Vagina (tissue), 2 donors: ENCODE results near the gene ESRP2. TPM values are rescaled to one million over a fixed set of nuclear protein-coding genes. Genes with fewer than 3 reads are reported as not detected.

Source experiments
- DNase-seq, 2 donors: peaks; one replicate each; pipeline ENCODE4 v3.0.0-alpha.2; 2017; ENCODE audit errors: extremely low spot score in 2 of 2
- H3K27ac ChIP-seq: fragments of 200-600 bp; sonication (generic); one replicate; pipeline ENCODE4 v1.5.1; 2019
- H3K27me3 ChIP-seq: fragments of 200-600 bp; sonication (generic); one replicate; pipeline ENCODE4 v1.5.1; 2019
- H3K36me3 ChIP-seq, 2 donors: fragments of 200-600 bp; sonication (generic); one replicate each; pipeline ENCODE4 v1.5.1; 2017 to 2019
- H3K4me1 ChIP-seq: fragments of 200-600 bp; sonication (generic); one replicate; pipeline ENCODE4 v1.5.1; 2019
- H3K4me3 ChIP-seq, 2 donors: fragments of 200-600 bp; sonication (generic); 1 replicate in 1 of 2; 2 replicates in 1 of 2; pipeline ENCODE4 v1.5.1; 2016 to 2019
- H3K9me3 ChIP-seq: fragments of 200-600 bp; sonication (generic); one replicate; pipeline ENCODE4 v1.5.1; 2019
- POLR2A ChIP-seq, 2 donors: fragments of 450-650 bp; IDR thresholded peaks; one replicate each; pipeline ENCODE4 v1.6.1; 2017; ENCODE audit warnings: antibody characterized with exemption in 2 of 2, mild to moderate bottlenecking in 2 of 2, moderate library complexity in 2 of 2
- POLR2AphosphoS5 ChIP-seq, 2 donors: sonication (generic); formaldehyde crosslinking; IDR thresholded peaks; one replicate each; pipeline ENCODE4 v1.9.0; 2017; ENCODE audit warnings: antibody characterized with exemption in 2 of 2, mild to moderate bottlenecking in 2 of 2, low read depth in 1 of 2; ENCODE audit not compliant: insufficient read depth in 1 of 2
- intact Hi-C: fragments of 100-400 bp; cut with DNase I; formaldehyde crosslinking; loops from one replicate; pipeline ENCODE4 v1.15.1; 2023
- total RNA-seq: library from RNA; depleted of rRNA; stranded (reverse); fragments of >200 nt; gene quantifications from one replicate; pipeline ENCODE4 v1.2.3, GENCODE V29; 2016
- TF ChIP-seq, protein P1 (sequence below), 3 experiments: fragments of 450-650 bp in 2 of 3; fragments of 200-600 bp in 1 of 3; sonication (generic) in 1 of 3; IDR thresholded peaks; one replicate each; pipeline ENCODE4 v1.5.1; 2017 to 2019; ENCODE audit warnings: antibody characterized with exemption in 3 of 3, mild to moderate bottlenecking in 2 of 3, moderate library complexity in 2 of 3

Gene ESRP2
- total RNA-seq, 1 donor from 2014 or later = 71.0 TPM

DNA sequence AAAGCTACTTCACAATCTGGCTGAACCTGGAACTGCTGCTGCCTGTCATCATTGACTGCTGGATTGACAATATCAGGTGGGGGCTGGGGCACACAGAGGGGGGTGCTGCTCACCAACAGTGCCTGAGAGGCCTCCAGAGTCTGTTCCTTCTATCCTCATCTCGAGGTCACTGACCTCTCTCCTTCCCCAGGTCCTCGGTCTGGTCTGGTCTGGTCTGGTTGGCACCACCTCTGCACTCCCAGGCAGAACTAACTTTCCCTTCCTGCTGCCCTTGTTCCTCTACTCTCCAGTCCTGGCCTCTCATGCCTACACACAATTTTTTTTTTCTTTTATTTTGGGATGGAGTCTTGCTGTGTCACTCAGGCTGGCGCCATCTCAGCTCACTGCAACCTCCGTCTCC lies 13.4 kb upstream of the ESRP2 start:
- no peaks in the 10 kb centered on the region for H3K27me3 ChIP-seq
- H3K9me3 ChIP-seq = no peaks in the 10 kb centered on the region
- TF ChIP-seq, protein P1, sequence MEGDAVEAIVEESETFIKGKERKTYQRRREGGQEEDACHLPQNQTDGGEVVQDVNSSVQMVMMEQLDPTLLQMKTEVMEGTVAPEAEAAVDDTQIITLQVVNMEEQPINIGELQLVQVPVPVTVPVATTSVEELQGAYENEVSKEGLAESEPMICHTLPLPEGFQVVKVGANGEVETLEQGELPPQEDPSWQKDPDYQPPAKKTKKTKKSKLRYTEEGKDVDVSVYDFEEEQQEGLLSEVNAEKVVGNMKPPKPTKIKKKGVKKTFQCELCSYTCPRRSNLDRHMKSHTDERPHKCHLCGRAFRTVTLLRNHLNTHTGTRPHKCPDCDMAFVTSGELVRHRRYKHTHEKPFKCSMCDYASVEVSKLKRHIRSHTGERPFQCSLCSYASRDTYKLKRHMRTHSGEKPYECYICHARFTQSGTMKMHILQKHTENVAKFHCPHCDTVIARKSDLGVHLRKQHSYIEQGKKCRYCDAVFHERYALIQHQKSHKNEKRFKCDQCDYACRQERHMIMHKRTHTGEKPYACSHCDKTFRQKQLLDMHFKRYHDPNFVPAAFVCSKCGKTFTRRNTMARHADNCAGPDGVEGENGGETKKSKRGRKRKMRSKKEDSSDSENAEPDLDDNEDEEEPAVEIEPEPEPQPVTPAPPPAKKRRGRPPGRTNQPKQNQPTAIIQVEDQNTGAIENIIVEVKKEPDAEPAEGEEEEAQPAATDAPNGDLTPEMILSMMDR (IDR thresholded peaks at IDR 0.05) = no peak
- TF ChIP-seq POLR2AphosphoS5 (IDR thresholded peaks at IDR 0.05; ENCODE audit: insufficient read depth in 1 of 2, low read depth in 1 of 2) = no peak
- TF ChIP-seq POLR2A (IDR thresholded peaks at IDR 0.05) = no peak
- DNase-seq = no peak
- H3K4me3 ChIP-seq = no peak overlapping the region
- intact Hi-C loops = no loop called here
- H3K4me1 ChIP-seq = peaks cover 36% of the 10 kb centered on the region
- H3K36me3 ChIP-seq = peaks cover 0 to 27% of the 10 kb centered on the region in 2 donors
- H3K27ac ChIP-seq = no peak overlapping the region

DNA sequence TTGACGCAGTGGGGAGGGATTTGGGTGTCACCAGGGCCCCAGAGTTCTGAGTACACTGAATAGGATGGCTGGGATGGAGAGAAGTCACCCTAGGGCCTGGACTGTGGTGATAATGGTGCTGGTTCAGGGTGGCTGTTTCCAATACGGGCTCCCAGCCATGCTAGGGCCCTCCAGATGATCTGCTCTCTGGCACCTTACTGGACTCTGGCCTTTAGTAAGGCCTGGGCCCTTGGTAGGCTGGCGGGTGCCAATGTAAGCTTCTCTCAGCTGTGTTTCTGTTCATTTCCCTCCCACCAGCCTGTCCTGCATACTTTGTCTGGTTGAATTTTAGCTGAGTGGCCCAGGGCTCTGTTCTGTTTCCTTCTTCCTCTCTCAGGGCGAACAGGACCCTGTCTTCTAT lies 12.0 kb upstream of the ESRP2 start:
- intact Hi-C loops = no loop called here
- Histone ChIP-seq H3K9me3 (no peaks in the 10 kb centered on the region), H3K27me3 (no peaks in the 10 kb centered on the region), H3K4me3 (no peak overlapping the region), H3K36me3 (peaks cover 0 to 19% of the 10 kb centered on the region in 2 donors), H3K4me1 (peaks cover 40% of the 10 kb centered on the region), H3K27ac (no peak overlapping the region)
- DNase-seq = no peak
- TF ChIP-seq, protein P1 (IDR thresholded peaks at IDR 0.05) = no peak
- TF ChIP-seq POLR2AphosphoS5 (IDR thresholded peaks at IDR 0.05; ENCODE audit: insufficient read depth in 1 of 2, low read depth in 1 of 2) (no peak), POLR2A (IDR thresholded peaks at IDR 0.05) (no peak)

DNA sequence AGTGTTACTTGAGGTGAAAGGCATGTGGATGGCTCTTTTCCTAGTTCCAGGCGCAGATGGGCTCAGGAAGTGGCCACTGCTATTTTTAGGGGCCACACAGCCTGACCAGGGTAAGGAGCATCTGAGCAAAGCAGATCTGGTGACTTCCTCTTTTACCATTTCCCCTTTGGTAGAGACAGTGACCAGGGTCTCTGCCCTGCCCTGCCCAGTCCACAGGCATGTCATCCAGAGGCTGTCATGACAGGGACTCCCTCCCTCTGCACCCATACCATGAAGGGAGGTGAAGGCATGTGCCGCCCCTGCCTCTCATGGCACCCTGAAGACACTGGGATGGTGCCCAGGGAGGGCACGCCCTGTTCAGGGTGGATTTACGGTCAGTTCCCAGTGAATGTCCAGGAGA lies 11.5 kb upstream of the ESRP2 start:
- Histone ChIP-seq H3K27me3 (no peaks in the 10 kb centered on the region), H3K4me1 (peaks cover 40% of the 10 kb centered on the region), H3K27ac (no peak overlapping the region), H3K4me3 (no peak overlapping the region), H3K9me3 (no peaks in the 10 kb centered on the region), H3K36me3 (peaks cover 0 to 14% of the 10 kb centered on the region in 2 donors)
- TF ChIP-seq, protein P1 (IDR thresholded peaks at IDR 0.05) = no peak
- TF ChIP-seq POLR2A (IDR thresholded peaks at IDR 0.05) (no peak), POLR2AphosphoS5 (IDR thresholded peaks at IDR 0.05; ENCODE audit: insufficient read depth in 1 of 2, low read depth in 1 of 2) (no peak)
- DNase-seq = no peak
- intact Hi-C loops = no loop called here

- Histone ChIP-seq H3K9me3 (no peaks in the 10 kb centered on the region), H3K4me1 (peaks cover 40% of the 10 kb centered on the region), H3K36me3 (peaks cover 0 to 8% of the 10 kb centered on the region in 2 donors), H3K4me3 (no peak overlapping the region), H3K27ac (no peak overlapping the region), H3K27me3 (no peaks in the 10 kb centered on the region)
- TF ChIP-seq, protein P1 (IDR thresholded peaks at IDR 0.05) = no peak
- TF ChIP-seq POLR2AphosphoS5 (IDR thresholded peaks at IDR 0.05; ENCODE audit: insufficient read depth in 1 of 2, low read depth in 1 of 2) (no peak), POLR2A (IDR thresholded peaks at IDR 0.05) (no peak)
- DNase-seq = no peak
- intact Hi-C loops = no loop called here
Observed at GRCh38 chr16:68246666-68247065, 10.7 kb upstream of the ESRP2 start.

GRCh38 chr16:68246121-68246520 lies 10.2 kb upstream of the ESRP2 start:
- peak overlapping the region; percentile 64 for H3K27ac ChIP-seq
- intact Hi-C loops = no loop called here
- DNase-seq = no peak
- H3K4me3 ChIP-seq = peak overlapping the region; percentile 85 to 95
- no peaks in the 10 kb centered on the region for H3K27me3 ChIP-seq
- no peaks in the 10 kb centered on the region for H3K9me3 ChIP-seq
- peaks cover 40% of the 10 kb centered on the region for H3K4me1 ChIP-seq
- TF ChIP-seq POLR2AphosphoS5 (IDR thresholded peaks at IDR 0.05; ENCODE audit: insufficient read depth in 1 of 2, low read depth in 1 of 2) (no peak), POLR2A (IDR thresholded peaks at IDR 0.05) (no peak)
- TF ChIP-seq, protein P1 (IDR thresholded peaks at IDR 0.05) = no peak
- peaks cover 0 to 8% of the 10 kb centered on the region in 2 donors for H3K36me3 ChIP-seq
